Stimulated activated CD4-positive, alpha-beta T cell treated with anti-CD3 and anti-CD28 coated beads, Interleukin-15, amount 100 ng/mL, for 48 hours (primary cell): ENCODE measurements around the gene GNB2.
A peak's percentile ranks its signal among the peaks of the same experiment; 100 is the strongest.

Experiments
- DNase-seq, 2 donors: peaks; one replicate each; pipeline ENCODE4 v3.0.0-alpha.2; 2020; ENCODE audit warnings: low read depth in 2 of 2

Gene GNB2

GRCh38 chr7:100680576-100681271 lies 7.2 kb downstream of the GNB2 start:
- DNase-seq: no peak

DNA sequence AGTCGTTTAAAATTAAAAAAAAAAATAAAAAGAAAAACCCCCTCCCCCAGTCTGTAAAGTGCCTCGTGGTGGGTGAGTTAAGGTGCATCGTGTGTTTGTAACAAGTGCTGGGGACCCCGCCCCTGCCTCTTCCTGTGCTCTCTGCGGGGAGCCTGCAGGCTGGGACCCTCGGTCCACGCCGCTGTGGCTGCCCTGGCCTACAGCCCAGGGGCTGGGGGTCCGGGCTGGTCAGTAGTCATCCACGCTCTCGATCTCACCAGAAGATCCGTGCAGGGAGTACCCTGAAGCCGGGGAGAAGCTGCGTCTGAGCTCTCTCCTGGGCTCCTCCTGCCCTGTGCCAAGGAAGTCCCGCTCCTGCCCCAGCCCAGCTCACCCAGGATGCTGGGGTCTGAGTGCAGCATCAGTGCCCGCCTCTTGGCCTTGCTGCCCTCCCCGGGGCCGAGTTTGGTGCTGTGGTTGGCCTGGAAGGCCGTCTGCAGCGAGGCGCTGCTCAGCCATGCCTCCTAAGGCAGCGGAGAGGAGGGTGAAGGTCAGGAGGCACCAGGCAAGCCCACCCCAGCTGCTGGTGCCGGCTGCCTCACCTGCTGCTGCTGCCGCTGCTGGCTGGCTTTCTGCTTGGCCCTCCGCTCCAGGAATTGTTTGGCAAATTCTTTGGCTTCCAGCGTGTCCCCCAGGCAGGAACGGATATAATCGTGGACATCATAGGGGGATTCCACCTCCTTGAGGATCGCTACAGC lies 8.1 kb downstream of the GNB2 start:
- no peak for DNase-seq

DNA sequence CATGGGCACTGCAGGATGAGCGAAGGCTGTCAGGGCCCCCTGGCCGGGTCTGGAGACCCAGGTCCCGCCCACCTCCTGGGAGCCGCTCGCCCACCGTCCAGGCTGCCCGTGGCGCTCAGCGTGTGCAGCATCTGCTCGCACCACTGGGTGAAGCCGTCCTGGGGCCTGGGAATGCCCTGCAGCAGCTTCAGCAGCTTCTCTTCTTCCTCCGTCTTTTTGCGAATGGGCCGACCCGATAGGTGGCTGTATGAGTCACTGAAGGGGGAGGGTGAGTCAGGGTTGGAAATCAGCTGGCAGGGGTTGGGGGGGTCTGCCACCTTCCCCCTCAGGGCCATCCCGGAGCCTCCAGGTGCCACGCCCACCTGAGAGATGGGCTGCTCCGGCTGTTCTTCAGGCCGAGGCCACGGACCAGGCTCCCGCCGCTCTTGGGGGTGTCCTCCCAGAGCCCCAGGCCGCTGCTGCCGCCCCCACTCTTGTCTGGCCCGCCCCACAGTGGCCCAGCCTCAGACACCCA lies 8.7 kb downstream of the GNB2 start:
- no peak for DNase-seq

GRCh38 chr7:100682991-100683658 lies 9.6 kb downstream of the GNB2 start:
- DNase-seq: no peak

DNA sequence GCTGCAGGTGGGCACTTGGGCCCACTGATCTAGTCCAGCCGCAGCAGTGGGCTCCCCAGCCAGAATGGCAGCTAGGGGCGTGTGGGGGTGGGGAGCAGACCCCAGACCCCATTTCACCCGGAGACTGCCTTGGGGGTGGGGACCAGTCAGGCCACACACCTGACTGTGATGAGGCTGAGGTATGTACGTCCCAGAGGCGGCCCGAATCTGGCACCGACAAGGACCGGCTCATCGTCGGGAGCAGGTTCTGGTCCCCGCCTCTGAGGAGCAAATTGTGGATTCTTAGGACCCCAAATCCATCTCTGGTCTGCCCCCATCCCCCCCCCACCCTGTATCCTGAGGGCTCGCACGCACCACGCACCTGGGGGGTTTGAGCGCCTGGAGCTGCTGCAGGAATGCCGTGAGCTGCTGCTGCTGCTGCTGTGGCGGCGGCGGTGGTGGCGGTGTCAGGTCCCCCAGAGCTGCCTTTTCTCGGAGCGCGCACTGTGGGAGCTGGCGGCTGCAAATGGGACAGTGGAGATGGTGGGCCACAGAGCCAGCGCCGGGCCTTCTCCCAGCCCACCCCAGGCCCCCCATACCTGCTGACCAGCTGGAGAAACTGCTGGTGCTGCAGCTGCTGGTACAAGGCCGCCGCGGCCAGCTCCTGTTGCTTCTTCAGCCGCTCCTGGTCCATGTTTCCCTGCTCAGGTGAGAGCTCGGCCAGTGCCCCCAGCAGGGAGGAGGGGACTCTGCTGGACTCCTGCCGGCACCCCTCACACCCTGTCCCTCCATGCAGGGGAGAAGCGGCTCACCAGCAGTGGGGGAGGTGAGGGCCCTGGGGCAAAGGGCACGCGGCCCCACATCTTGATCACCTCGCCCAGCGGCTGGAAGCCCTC lies 10.4 kb downstream of the GNB2 start:
- no peak for DNase-seq

DNA sequence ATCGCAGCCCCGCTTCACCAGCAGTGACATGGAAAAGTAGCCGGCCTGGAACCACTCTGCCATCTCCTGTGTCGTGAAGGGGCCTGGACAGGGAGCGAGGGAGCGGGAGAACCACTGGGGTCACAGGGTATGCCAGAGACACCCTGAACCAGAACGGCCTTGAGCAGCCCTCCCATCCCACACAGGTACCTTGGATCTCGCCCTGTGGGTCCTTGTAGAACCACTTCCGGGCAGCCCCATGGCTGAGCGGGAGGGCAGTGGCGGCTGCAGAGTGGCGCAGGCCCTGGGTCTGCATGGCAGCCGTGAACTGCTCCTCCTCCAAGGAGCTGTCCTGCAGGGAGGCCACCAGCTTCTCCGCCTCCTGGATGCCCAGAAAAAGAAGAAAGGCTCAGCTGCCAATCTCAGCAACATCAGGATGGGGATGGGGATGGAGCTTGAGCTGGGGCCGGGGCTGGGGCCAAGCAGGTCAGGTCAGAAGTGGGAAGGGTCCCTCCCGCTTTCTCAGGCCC lies 11.0 kb downstream of the GNB2 start:
- DNase-seq: no peak

DNA sequence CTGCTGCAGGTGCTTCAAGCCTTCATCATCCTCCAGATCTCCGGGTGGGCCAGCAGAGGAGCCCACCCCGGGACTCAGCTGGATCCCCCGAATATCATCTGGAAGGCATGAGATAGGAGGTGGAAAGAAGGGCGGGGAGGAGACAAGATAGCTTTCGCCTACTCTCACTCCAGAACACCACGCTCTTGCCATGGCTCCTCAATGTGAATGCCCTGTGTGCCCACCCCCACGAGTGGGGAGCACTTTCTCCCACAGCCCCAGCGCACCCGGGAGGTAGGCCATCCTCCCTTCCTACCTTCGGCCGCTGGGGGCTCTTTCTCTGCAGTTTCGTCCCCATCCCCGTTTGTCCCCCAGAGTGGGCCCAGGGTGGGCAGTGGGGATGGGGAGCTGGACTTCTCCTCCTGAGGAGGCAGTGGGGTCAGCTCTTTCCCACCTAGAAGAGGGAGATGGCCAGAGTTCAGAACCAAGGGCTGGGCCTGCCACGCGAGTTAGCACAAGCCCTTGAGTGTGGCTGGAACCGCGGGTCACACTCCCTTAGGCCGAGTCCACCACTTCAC lies 11.6 kb downstream of the GNB2 start:
- DNase-seq: no peak

- no peak for DNase-seq
Measured at GRCh38 chr7:100685631-100686145, 12.1 kb downstream of the GNB2 start.

GRCh38 chr7:100686201-100686821 lies 12.8 kb downstream of the GNB2 start:
- no peak for DNase-seq

DNA sequence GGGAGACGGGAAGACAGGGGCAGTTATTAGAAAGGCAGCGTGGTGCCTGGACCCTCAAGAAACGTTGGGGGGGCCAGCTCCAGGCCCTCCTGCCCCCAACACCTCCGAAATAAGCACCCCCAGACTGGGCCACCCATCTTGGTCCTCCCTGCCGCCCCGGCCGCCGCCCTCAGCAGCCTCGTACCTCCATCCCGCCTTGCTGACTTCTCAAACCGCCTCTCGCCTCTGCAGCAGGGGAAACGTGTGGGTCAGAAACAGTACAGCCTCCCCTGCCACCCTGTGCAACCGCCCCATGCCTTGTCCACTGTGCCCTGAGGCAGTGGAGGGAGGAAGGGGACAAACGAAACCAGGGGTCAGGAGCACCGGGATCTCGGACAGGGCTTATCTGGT lies 13.3 kb downstream of the GNB2 start:
- no peak for DNase-seq

DNA sequence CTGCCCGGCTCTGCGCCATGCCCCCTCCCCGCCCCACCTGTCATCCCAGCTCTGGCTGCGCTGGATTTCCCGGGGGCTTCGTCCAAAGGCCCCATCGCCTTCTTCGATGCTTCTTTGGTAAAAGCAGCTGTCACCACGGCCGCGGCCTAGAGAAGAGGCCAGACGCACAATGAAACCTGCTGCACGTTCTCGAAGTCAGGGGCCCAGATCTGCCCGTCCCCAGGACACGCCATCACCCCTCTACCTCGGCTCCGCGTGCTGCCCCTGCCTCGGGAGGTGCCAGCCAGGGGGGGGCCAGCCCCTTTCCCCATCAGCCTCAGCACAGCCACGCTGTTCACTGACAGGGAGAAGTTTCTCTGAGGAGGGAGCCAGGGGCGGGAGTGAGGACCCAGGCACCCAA lies 13.7 kb downstream of the GNB2 start:
- no peak for DNase-seq

DNA sequence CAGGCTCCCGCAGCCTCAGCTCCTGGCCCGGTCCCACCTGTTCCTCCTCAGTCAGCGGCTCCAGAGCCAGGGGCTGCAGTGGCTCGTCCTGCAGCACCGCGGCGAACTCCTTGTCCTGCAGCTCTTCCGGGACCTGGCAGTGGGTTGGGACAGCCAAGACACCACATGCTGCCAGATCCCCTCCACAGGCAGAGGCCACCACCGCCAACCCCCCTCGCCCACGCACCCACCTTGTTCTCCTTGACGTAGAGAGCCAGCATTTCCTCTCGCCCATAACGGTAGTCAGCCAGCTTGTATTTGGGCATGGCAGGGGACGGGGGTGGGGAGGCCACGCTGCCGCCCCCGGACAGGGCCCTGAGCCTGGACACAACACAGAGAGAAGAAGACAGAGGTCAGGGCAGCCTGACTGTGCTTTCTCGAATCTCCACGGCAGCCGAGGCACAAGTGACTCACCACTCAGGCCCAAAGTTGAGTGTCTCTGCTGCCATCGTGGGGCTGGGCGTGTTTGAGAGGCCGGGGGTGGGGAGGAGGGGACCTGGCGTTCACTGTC lies 14.3 kb downstream of the GNB2 start:
- DNase-seq: no peak

- DNase-seq: no peak
Measured at GRCh38 chr7:100688326-100688860, 14.9 kb downstream of the GNB2 start.

GRCh38 chr7:100689230-100690135 lies 15.9 kb downstream of the GNB2 start:
- DNase-seq: no peak

- peak; percentile 68 to 78 for DNase-seq
Measured at GRCh38 chr7:100691676-100692577, 18.4 kb downstream of the GNB2 start.

GRCh38 chr7:100692578-100692961 lies 19.0 kb downstream of the GNB2 start:
- no peak for DNase-seq

DNA sequence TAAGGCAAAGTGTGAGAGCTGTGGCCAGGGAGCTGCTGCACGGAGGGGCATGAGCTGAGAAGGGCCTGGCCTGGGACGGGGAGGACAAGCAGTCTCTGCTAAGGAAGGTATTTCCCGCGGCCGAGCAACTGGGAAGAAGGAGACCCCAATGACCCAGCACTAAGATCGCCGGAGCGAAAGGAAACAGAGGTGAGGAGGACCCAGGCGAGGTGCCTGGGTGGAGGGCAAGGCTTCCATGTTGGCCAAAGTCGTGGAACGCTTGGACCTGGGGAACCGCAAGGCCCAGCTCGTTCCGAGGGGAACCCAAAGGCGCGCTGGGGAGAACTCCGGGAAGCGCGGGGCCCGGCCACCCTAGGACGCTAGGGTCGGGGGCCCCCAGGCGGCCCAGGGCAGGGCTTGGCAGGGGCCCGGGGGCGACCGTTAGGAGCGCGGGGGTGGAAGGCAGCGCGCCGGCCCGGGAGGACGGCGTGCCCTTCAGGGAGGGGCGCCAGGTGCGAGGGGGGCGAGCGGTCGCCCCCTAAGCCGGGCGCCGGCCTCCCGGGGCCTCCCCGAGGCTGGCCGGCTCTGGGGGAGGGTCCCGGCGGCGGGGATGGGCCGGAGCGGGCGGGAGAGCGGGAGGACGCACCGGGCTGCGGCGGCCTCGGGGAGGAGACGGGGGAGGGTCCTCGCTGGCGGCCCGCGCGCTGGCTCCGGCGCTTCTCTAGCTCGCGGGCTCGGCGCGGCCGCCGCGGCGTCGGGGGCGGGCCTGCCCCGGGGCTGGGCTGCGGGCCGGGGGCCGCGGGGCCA lies 20.0 kb downstream of the GNB2 start:
- no peak for DNase-seq
